Thyroid gland (tissue), 4 donors: ENCODE data around the gene PATZ1.
A peak's percentile ranks its signal among the peaks of the same experiment; 100 is the strongest.

ENCODE experiments used
- POLR2A ChIP-seq, 2 donors: fragments of 450-650 bp; IDR thresholded peaks; one replicate each; pipeline ENCODE4 v1.6.1; 2017; ENCODE audit warnings: antibody characterized with exemption in 2 of 2, mild to moderate bottlenecking in 2 of 2, moderate library complexity in 1 of 2
- TF ChIP-seq, protein P1 (sequence below), 6 experiments: fragments of 200-600 bp in 3 of 6; fragments of 450-650 bp in 3 of 6; sonication (generic) in 3 of 6; IDR thresholded peaks; one replicate each; pipeline ENCODE4 v1.5.1; 2016 to 2019; ENCODE audit warnings: antibody characterized with exemption in 6 of 6, mild to moderate bottlenecking in 2 of 6, inconsistent platforms in 1 of 6, moderate library complexity in 1 of 6

DNA sequence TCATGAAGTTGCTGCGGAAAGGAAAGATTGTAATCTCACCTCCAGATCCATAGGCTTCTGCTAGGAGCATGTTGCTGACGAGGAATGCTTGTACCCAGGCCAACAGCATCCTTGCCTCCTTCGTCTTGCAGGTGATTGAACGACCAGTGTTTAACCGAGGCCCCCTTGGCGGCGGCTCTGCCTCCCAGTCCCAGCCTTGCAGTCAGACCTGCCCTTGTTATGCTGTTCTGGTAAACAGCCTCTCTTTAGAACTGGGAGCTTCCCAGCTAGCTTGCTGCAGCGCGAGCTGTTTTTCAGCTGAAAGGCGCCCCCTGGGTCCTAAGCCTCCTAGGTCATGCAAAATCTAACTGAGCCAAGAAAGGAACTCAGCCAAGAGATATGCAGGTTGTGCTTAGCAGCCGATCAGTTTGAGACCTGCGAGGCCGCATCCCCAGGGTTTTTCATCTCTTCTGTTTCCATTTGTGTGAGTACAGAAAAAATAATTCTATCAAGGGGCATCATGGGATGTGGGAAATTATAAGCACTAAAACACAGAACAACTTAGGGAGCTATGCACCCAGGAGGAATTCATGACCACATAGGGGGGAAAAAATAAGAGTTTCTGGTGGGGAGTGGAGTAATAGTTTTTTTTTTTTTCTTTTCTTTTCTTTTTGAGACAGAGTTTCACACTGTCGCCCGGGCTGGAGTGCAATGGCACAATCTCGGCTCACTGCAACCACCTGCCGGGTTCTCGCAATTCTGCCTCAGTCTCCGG is 53.7 kb downstream of the PATZ1 start, which contains the start of gene PIK3IP1:
- peak; percentile 86 to 98 for TF ChIP-seq POLR2A (IDR thresholded peaks at IDR 0.05)
- TF ChIP-seq, protein P1, sequence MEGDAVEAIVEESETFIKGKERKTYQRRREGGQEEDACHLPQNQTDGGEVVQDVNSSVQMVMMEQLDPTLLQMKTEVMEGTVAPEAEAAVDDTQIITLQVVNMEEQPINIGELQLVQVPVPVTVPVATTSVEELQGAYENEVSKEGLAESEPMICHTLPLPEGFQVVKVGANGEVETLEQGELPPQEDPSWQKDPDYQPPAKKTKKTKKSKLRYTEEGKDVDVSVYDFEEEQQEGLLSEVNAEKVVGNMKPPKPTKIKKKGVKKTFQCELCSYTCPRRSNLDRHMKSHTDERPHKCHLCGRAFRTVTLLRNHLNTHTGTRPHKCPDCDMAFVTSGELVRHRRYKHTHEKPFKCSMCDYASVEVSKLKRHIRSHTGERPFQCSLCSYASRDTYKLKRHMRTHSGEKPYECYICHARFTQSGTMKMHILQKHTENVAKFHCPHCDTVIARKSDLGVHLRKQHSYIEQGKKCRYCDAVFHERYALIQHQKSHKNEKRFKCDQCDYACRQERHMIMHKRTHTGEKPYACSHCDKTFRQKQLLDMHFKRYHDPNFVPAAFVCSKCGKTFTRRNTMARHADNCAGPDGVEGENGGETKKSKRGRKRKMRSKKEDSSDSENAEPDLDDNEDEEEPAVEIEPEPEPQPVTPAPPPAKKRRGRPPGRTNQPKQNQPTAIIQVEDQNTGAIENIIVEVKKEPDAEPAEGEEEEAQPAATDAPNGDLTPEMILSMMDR (IDR thresholded peaks at IDR 0.05): peak in 4 of 6 experiments; percentile 47 to 55 (median 53)
